ENCODE data around the gene ZNF500. TPM values are rescaled to one million over a fixed set of nuclear protein-coding genes. Genes with fewer than 3 reads are reported as not detected.

The ZNF500 gene
- total and polyA plus RNA-seq, 2 donors (not counting 1 experiment from before 2014, with no cell fraction given) = 12.0 to 26.5 TPM

DNA sequence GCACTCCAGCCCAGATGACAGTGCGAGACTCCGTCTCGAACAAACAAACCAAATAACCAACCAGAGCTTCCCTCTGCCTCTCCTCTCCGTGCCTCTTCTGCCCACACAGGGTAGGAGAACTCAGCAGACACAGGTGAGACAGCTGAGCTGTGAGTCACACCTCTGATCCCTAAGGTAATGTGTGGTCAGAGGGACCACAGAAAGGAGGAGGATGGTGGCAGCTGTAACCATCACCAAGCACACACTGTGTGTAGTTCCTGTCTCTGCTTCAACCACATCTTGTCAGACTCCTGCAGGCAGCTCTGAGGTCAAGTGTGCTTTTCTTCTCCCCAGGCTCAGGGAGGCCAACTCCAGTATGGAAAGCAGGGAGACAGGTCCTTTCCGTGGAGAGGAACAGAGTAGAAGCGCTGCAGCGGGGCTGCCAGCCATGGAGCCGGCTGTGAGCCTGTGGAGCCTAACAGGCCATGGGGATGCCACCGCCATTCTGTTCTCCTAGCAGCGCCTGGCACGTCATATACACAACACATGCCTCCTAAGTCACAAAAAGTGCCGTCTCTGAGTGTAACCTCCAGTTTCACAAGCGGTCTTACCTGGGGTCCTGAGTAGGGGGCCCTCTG is 66.5 kb downstream of the ZNF500 start:
- Histone ChIP-seq H2AFZ (ENCODE audit: insufficient read depth, low read depth, low read length, poor library complexity, severe bottlenecking) (no peak overlapping the region), H3K4me3 (ENCODE audit: control extremely low read depth in 1 of 5, extremely low read depth in 1 of 5, insufficient read depth in 1 of 5, low read depth in 2 of 5, low read length in 4 of 5) (no peak overlapping the region), H3K36me3 (replicated peaks in 1 of 2; ENCODE audit: control extremely low read depth in 1 of 2, control insufficient read depth in 1 of 2, extremely low read depth in 1 of 2, insufficient read depth in 2 of 2, low read length in 1 of 2) (peaks cover 0 to 58% of the 10 kb centered on the region in 2 experiments), H3K4me1 (ENCODE audit: control insufficient read depth in 2 of 2, insufficient read depth in 2 of 2, low read length in 2 of 2) (no peaks in the 10 kb centered on the region), H3K27me3 (replicated peaks in 1 of 4; ENCODE audit: control extremely low read depth in 1 of 4, control insufficient read depth in 3 of 4, insufficient read depth in 4 of 4, low read length in 3 of 4) (no peaks in the 10 kb centered on the region), H4K20me1 (ENCODE audit: control insufficient read depth, insufficient read depth, low read length, poor library complexity, severe bottlenecking) (no peaks in the 10 kb centered on the region), H3K27ac (ENCODE audit: low read length in 2 of 2) (no peak overlapping the region), H3K4me2 (replicated peaks; ENCODE audit: low read depth, low read length, poor library complexity, severe bottlenecking) (no peak overlapping the region), H3K9me3 (ENCODE audit: control extremely low read depth in 1 of 3, control insufficient read depth in 2 of 3, insufficient read depth in 1 of 3, low read length in 2 of 3) (no peaks in the 10 kb centered on the region), H3K79me2 (ENCODE audit: control insufficient read depth, insufficient read depth, low read length) (no peaks in the 10 kb centered on the region), H3K9ac (ENCODE audit: low read length) (no peak overlapping the region)
- Mint-ChIP-seq H3K9me3 (ENCODE audit: insufficient read depth) (no peaks in the 10 kb centered on the region), H3K4me3 (no peak overlapping the region), H3K4me1 (peaks cover under 1% of the 10 kb centered on the region), H3K27ac (no peak overlapping the region), H3K27me3 (no peaks in the 10 kb centered on the region)
- TF ChIP-seq, protein P1, sequence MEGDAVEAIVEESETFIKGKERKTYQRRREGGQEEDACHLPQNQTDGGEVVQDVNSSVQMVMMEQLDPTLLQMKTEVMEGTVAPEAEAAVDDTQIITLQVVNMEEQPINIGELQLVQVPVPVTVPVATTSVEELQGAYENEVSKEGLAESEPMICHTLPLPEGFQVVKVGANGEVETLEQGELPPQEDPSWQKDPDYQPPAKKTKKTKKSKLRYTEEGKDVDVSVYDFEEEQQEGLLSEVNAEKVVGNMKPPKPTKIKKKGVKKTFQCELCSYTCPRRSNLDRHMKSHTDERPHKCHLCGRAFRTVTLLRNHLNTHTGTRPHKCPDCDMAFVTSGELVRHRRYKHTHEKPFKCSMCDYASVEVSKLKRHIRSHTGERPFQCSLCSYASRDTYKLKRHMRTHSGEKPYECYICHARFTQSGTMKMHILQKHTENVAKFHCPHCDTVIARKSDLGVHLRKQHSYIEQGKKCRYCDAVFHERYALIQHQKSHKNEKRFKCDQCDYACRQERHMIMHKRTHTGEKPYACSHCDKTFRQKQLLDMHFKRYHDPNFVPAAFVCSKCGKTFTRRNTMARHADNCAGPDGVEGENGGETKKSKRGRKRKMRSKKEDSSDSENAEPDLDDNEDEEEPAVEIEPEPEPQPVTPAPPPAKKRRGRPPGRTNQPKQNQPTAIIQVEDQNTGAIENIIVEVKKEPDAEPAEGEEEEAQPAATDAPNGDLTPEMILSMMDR (IDR thresholded peaks at IDR 0.05) = no peak
- no peak for TF ChIP-seq EZH2 (IDR thresholded peaks at IDR 0.05; ENCODE audit: borderline replicate concordance, insufficient read depth, low read depth, low read length, poor library complexity, severe bottlenecking)
- DNase-seq = peak; percentile 9
- CTCF ChIA-PET = no interaction called here
- 98% methylated on average over 6 of the region's 13 CpGs for WGBS (ENCODE audit: insufficient coverage)
- ATAC-seq (ENCODE audit: low read depth) = no peak
- POLR2A ChIA-PET = interaction anchor here (0.5 to 0.6 kb wide), 2 partner anchors 58 to 86 kb away, joined by 3 read pairs; no protein-coding TSS in a partner anchor
- intact Hi-C loops (cut with micrococcal nuclease) = no loop called here

DNA sequence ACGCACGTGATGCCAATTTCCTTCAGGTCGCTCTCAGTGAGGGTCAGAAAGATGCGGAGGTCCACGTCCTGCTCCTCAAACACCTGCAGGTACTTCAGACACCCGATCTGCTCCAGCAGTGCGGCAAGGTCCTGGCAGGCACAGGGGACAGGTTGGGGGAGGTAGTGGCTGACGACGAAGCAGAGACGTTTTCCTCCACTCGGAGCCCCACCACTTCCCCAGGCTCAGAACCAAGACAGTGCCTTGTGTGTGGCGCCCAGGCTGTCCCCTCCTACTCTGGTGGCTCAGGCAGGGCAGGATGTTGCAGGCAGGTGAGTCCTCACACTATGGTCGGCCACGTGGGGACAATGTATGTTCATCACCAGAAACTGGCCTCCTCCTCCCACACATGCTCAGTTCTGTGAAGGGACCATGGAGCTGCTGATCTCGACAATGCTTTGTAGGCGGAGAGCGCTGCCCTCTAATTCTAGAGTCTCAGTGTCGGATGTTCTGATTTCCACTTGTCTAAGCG is 67.9 kb downstream of the ZNF500 start:
- Histone ChIP-seq H3K4me3 (ENCODE audit: control extremely low read depth in 1 of 5, extremely low read depth in 1 of 5, insufficient read depth in 1 of 5, low read depth in 2 of 5, low read length in 4 of 5) (no peak overlapping the region), H3K79me2 (ENCODE audit: control insufficient read depth, insufficient read depth, low read length) (peaks cover 7% of the 10 kb centered on the region), H3K9me3 (ENCODE audit: control extremely low read depth in 1 of 3, control insufficient read depth in 2 of 3, insufficient read depth in 1 of 3, low read length in 2 of 3) (no peaks in the 10 kb centered on the region), H4K20me1 (ENCODE audit: control insufficient read depth, insufficient read depth, low read length, poor library complexity, severe bottlenecking) (peaks cover 9% of the 10 kb centered on the region), H3K4me2 (replicated peaks; ENCODE audit: low read depth, low read length, poor library complexity, severe bottlenecking) (no peak overlapping the region), H2AFZ (ENCODE audit: insufficient read depth, low read depth, low read length, poor library complexity, severe bottlenecking) (no peak overlapping the region), H3K9ac (ENCODE audit: low read length) (no peak overlapping the region), H3K36me3 (replicated peaks in 1 of 2; ENCODE audit: control extremely low read depth in 1 of 2, control insufficient read depth in 1 of 2, extremely low read depth in 1 of 2, insufficient read depth in 2 of 2, low read length in 1 of 2) (peaks cover 0 to 53% of the 10 kb centered on the region in 2 experiments), H3K27me3 (replicated peaks in 1 of 4; ENCODE audit: control extremely low read depth in 1 of 4, control insufficient read depth in 3 of 4, insufficient read depth in 4 of 4, low read length in 3 of 4) (no peaks in the 10 kb centered on the region), H3K27ac (ENCODE audit: low read length in 2 of 2) (no peak overlapping the region), H3K4me1 (ENCODE audit: control insufficient read depth in 2 of 2, insufficient read depth in 2 of 2, low read length in 2 of 2) (peaks cover 5 to 6% of the 10 kb centered on the region in 2 donors)
- TF ChIP-seq EZH2 (IDR thresholded peaks at IDR 0.05; ENCODE audit: borderline replicate concordance, insufficient read depth, low read depth, low read length, poor library complexity, severe bottlenecking) = no peak
- TF ChIP-seq, protein P1 (IDR thresholded peaks at IDR 0.05) = no peak
- ATAC-seq (ENCODE audit: low read depth) (no peak), DNase-seq (no peak)
- CTCF ChIA-PET = no interaction called here
- no peak overlapping the region for H3K4me3 Mint-ChIP-seq
- H3K27me3 Mint-ChIP-seq = no peaks in the 10 kb centered on the region
- no peak overlapping the region for H3K27ac Mint-ChIP-seq
- POLR2A ChIA-PET = interaction anchor here (0.6 kb wide), 1 partner anchor 818 kb away, joined by 3 read pairs; the partner anchor contains the start of gene CREBBP
- intact Hi-C loops (cut with micrococcal nuclease) = no loop called here
- H3K9me3 Mint-ChIP-seq (ENCODE audit: insufficient read depth) = no peaks in the 10 kb centered on the region
- H3K4me1 Mint-ChIP-seq = peaks cover 11% of the 10 kb centered on the region
- WGBS (ENCODE audit: insufficient coverage) = 96% methylated on average over 19 of the region's 19 CpGs

All from B cell (primary cell).